C4-2B (cell line): ENCODE results near the gene PRKAG2.

Source experiments
- H3K27ac ChIP-seq: fragments of 450-650 bp; 2 replicates; pipeline ENCODE4 v1.5.1; 2017
- CTCF ChIP-seq: fragments of 450-650 bp; conservative IDR thresholded peaks from 2 replicates; pipeline ENCODE4 v1.5.1; 2017; ENCODE audit warnings: mild to moderate bottlenecking
- ZFX ChIP-seq: fragments of 450-650 bp; IDR thresholded peaks from 2 replicates; pipeline ENCODE4 v1.6.1; 2017

PRKAG2 gene

GRCh38 chr7:151851782-151852181 lies 25.1 kb downstream of the PRKAG2 start:
- H3K27ac ChIP-seq: peak overlapping the region; percentile 25
- no peak for TF ChIP-seq ZFX
- TF ChIP-seq CTCF: no peak

GRCh38 chr7:151851145-151851751 lies 25.7 kb downstream of the PRKAG2 start:
- TF ChIP-seq ZFX (no peak), CTCF (no peak)
- peak overlapping the region; percentile 25 for H3K27ac ChIP-seq

- peak overlapping the region; percentile 25 for H3K27ac ChIP-seq
- TF ChIP-seq CTCF (no peak), ZFX (no peak)
Measured at GRCh38 chr7:151850491-151851124, 26.3 kb downstream of the PRKAG2 start.

- H3K27ac ChIP-seq: no peak overlapping the region
- TF ChIP-seq CTCF (no peak), ZFX (no peak)
Measured at GRCh38 chr7:151849879-151850260, 27.0 kb downstream of the PRKAG2 start.

- TF ChIP-seq CTCF (no peak), ZFX (no peak)
- no peak overlapping the region for H3K27ac ChIP-seq
Measured at GRCh38 chr7:151849008-151849878, 27.7 kb downstream of the PRKAG2 start.

GRCh38 chr7:151847681-151848081 lies 29.2 kb downstream of the PRKAG2 start:
- no peak for TF ChIP-seq CTCF
- TF ChIP-seq ZFX: no peak
- H3K27ac ChIP-seq: no peak overlapping the region

GRCh38 chr7:151847136-151847535 lies 29.8 kb downstream of the PRKAG2 start:
- TF ChIP-seq CTCF (no peak), ZFX (no peak)
- H3K27ac ChIP-seq: no peak overlapping the region
